Loucy (cell line): ENCODE results near the gene TAAR6.
A peak's percentile ranks its signal among the peaks of the same experiment; 100 is the strongest.
"Not testable (repeated sequence)": the region's sequence is repeated elsewhere in the genome, so short reads cannot be mapped to it uniquely, and the experiment has no call there.

ENCODE experiments used
- H2AFZ ChIP-seq: fragments of 200-600 bp; sonication (generic); 2 replicates; pipeline ENCODE4 v1.6.0; 2016; ENCODE audit warnings: antibody characterized with exemption, mild to moderate bottlenecking, low read length, moderate library complexity
- H3F3A ChIP-seq: fragments of 200-600 bp; 2 replicates; pipeline ENCODE4 v1.6.0; 2016; ENCODE audit warnings: antibody characterized with exemption, low read depth, mild to moderate bottlenecking
- H3K27me3 ChIP-seq: fragments of 200-600 bp; sonication (generic); 2 replicates; pipeline ENCODE4 v1.6.1; 2014; ENCODE audit warnings: low read length, mild to moderate bottlenecking; ENCODE audit not compliant: insufficient read depth, poor library complexity, severe bottlenecking
- H3K36me3 ChIP-seq: fragments of 200-600 bp; sonication (generic); 2 replicates; pipeline ENCODE4 v1.6.1; 2016; ENCODE audit warnings: low read length; ENCODE audit not compliant: insufficient read depth
- H3K4me1 ChIP-seq: fragments of 200-600 bp; sonication (generic); 2 replicates; pipeline ENCODE4 v1.5.1; 2014; ENCODE audit warnings: low read length, mild to moderate bottlenecking; ENCODE audit not compliant: insufficient read depth, poor library complexity, severe bottlenecking
- H3K4me2 ChIP-seq: fragments of 200-600 bp; sonication (generic); 2 replicates; pipeline ENCODE4 v1.6.0; 2014; ENCODE audit warnings: antibody characterized with exemption, low read length, low read depth, mild to moderate bottlenecking; ENCODE audit not compliant: poor library complexity, severe bottlenecking
- H3K4me3 ChIP-seq: fragments of 200-600 bp; sonication (generic); 2 replicates; pipeline ENCODE4 v1.5.1; 2014; ENCODE audit warnings: low read length, mild to moderate bottlenecking, mixed read lengths; ENCODE audit not compliant: poor library complexity, severe bottlenecking
- H3K79me2 ChIP-seq: fragments of 200-600 bp; sonication (generic); 2 replicates; pipeline ENCODE4 v1.6.1; 2014; ENCODE audit warnings: low read length; ENCODE audit not compliant: insufficient read depth
- H3K9ac ChIP-seq: fragments of 200-600 bp; sonication (generic); 2 replicates; pipeline ENCODE4 v1.6.0; 2014; ENCODE audit warnings: mild to moderate bottlenecking, low read depth, low read length, moderate library complexity; ENCODE audit not compliant: poor library complexity, severe bottlenecking
- H3K9me2 ChIP-seq: fragments of 200-600 bp; sonication (generic); replicated peaks from 2 replicates; pipeline ENCODE4 v1.6.1; 2016; ENCODE audit warnings: low read depth, low read length, mixed read lengths
- H3K9me3 ChIP-seq: fragments of 200-600 bp; sonication (generic); 2 replicates; pipeline ENCODE4 v1.6.1; 2014; ENCODE audit warnings: mild to moderate bottlenecking, antibody characterized with exemption, low read length, low read depth; ENCODE audit not compliant: insufficient read depth
- H4K20me1 ChIP-seq: fragments of 200-600 bp; sonication (generic); 2 replicates; pipeline ENCODE4 v1.6.0; 2014; ENCODE audit warnings: antibody characterized with exemption, low read length, mild to moderate bottlenecking; ENCODE audit not compliant: insufficient read depth, poor library complexity, severe bottlenecking
- EZH2phosphoT487 ChIP-seq: fragments of 200-600 bp; IDR thresholded peaks from 2 replicates; pipeline ENCODE4 v1.6.1; 2018; ENCODE audit warnings: antibody characterized with exemption, mild to moderate bottlenecking, moderate library complexity, borderline replicate concordance
- TF ChIP-seq, protein P1 (sequence below): fragments of 200-600 bp; sonication (generic); conservative IDR thresholded peaks from 2 replicates; pipeline ENCODE4 v1.5.1; 2014; ENCODE audit warnings: mild to moderate bottlenecking, antibody characterized with exemption, low read length

Gene TAAR6

GRCh38 chr6:132530293-132530974, 39.7 kb upstream of the TAAR6 start:
- Histone ChIP-seq H3K4me1 (no peaks in the 10 kb centered on the region), H3K4me3 (no peak overlapping the region), H3K9me2 (no peaks in the 10 kb centered on the region), H2AFZ (no peak overlapping the region), H3F3A (no peaks in the 10 kb centered on the region), H4K20me1 (no peaks in the 10 kb centered on the region), H3K4me2 (no peak overlapping the region), H3K27me3 (no peaks in the 10 kb centered on the region), H3K36me3 (no peaks in the 10 kb centered on the region), H3K79me2 (no peaks in the 10 kb centered on the region), H3K9ac (no peak overlapping the region), H3K9me3 (no peaks in the 10 kb centered on the region)
- TF ChIP-seq, protein P1, sequence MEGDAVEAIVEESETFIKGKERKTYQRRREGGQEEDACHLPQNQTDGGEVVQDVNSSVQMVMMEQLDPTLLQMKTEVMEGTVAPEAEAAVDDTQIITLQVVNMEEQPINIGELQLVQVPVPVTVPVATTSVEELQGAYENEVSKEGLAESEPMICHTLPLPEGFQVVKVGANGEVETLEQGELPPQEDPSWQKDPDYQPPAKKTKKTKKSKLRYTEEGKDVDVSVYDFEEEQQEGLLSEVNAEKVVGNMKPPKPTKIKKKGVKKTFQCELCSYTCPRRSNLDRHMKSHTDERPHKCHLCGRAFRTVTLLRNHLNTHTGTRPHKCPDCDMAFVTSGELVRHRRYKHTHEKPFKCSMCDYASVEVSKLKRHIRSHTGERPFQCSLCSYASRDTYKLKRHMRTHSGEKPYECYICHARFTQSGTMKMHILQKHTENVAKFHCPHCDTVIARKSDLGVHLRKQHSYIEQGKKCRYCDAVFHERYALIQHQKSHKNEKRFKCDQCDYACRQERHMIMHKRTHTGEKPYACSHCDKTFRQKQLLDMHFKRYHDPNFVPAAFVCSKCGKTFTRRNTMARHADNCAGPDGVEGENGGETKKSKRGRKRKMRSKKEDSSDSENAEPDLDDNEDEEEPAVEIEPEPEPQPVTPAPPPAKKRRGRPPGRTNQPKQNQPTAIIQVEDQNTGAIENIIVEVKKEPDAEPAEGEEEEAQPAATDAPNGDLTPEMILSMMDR: peak; percentile 76
- no peak for TF ChIP-seq EZH2phosphoT487

DNA sequence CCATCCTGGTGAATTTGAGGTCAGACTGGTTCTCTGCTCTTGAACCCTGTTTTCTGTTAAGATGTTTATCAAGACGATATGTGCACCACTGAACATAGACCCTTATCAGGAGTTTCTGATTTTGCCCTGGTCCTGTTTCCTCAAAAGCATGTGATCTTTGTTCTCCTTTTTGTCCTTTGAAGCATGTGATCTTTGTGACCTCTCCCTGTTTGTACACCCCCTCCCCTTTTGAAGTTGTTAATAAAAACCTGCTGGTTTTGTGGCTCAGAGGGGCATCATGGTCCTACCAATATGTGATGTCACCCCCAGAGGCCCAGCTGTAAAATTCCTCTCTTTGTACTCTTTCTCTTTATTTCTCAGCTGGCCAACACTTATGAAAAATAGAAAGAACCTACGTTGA, 35.6 kb upstream of the TAAR6 start:
- H3K9me3 ChIP-seq, H2AFZ ChIP-seq, H3K36me3 ChIP-seq, H4K20me1 ChIP-seq, H3K4me2 ChIP-seq, H3K27me3 ChIP-seq, H3K9me2 ChIP-seq, H3F3A ChIP-seq, H3K79me2 ChIP-seq, H3K9ac ChIP-seq, H3K4me1 ChIP-seq, H3K4me3 ChIP-seq: not testable (repeated sequence)

- no peaks in the 10 kb centered on the region for H3K79me2 ChIP-seq
- H4K20me1 ChIP-seq: no peaks in the 10 kb centered on the region
- no peak for TF ChIP-seq EZH2phosphoT487
- TF ChIP-seq, protein P1: no peak
- no peaks in the 10 kb centered on the region for H3K4me1 ChIP-seq
- no peaks in the 10 kb centered on the region for H3F3A ChIP-seq
- H3K27me3 ChIP-seq: peaks cover 5% of the 10 kb centered on the region
- no peaks in the 10 kb centered on the region for H3K36me3 ChIP-seq
- no peaks in the 10 kb centered on the region for H3K9me2 ChIP-seq
- no peak overlapping the region for H3K9ac ChIP-seq
- H3K9me3 ChIP-seq: no peaks in the 10 kb centered on the region
- no peak overlapping the region for H3K4me2 ChIP-seq
- H2AFZ ChIP-seq: no peak overlapping the region
- H3K4me3 ChIP-seq: no peak overlapping the region
These were observed 33.0 kb upstream of the TAAR6 start for GRCh38 chr6:132537145-132537544.

DNA sequence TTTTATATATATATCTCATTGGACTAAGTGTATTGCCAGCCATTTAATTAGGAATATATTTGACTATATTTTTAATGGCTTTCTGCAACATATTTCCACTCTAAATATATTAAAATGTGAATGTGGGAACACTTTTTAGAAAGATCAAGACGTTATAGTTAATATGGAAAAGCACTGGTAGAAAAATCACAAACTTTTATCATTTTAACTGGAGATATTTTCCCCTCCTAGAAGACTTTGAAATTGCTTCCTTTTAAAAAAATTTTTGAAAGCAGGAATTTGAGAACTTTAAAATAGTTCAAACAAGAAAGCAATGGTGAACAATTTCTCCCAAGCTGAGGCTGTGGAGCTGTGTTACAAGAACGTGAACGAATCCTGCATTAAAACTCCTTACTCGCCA, 32.1 kb upstream of the TAAR6 start, which contains the start of gene TAAR9:
TSS of gene TAAR9 (plus strand) at position 301 of the 400 bp plus-strand sequence. CDS start at position 314, 13 bp downstream.
- no peak within 1 kb of the TSS for H2AFZ ChIP-seq
- H3K4me1 ChIP-seq: no peaks in the 10 kb centered on the region
- no peaks in the 10 kb centered on the region for H3F3A ChIP-seq
- H3K27me3 ChIP-seq: peaks cover 5% of the 10 kb centered on the region
- H4K20me1 ChIP-seq: no peaks in the 10 kb centered on the region
- no peak within 1 kb of the TSS for H3K9ac ChIP-seq
- no peaks in the 10 kb centered on the region for H3K79me2 ChIP-seq
- no peaks in the 10 kb centered on the region for H3K9me2 ChIP-seq
- H3K36me3 ChIP-seq: no peaks in the 10 kb centered on the region
- no peak within 1 kb of the TSS for H3K4me3 ChIP-seq
- TF ChIP-seq, protein P1: no peak
- no peak for TF ChIP-seq EZH2phosphoT487
- no peak within 1 kb of the TSS for H3K4me2 ChIP-seq
- H3K9me3 ChIP-seq: no peaks in the 10 kb centered on the region
